ENCODE results near the gene HEY2. TPM values are rescaled to one million over a fixed set of nuclear protein-coding genes. Genes with fewer than 3 reads are reported as not detected.
"Not testable (repeated sequence)": the region's sequence is repeated elsewhere in the genome, so short reads cannot be mapped to it uniquely, and the experiment has no call there.

HEY2 gene
- total and polyA plus RNA-seq, 10 of the 15 experiments (the other 5 are each of a cell fraction or from before 2014, with no cell fraction given): 0.01 to 0.32 (median 0.08) TPM; not detected in 4

- Histone ChIP-seq H3K9ac (ENCODE audit: control insufficient read depth, insufficient read depth, low read length) (no peak overlapping the region), H3K4me1 (ENCODE audit: control insufficient read depth, insufficient read depth, low read length) (no peaks in the 10 kb centered on the region), H3K9me3 (replicated peaks; ENCODE audit: control insufficient read depth, insufficient read depth, low read length) (no peaks in the 10 kb centered on the region), H3K4me3 (no peak overlapping the region), H3K36me3 (ENCODE audit: control insufficient read depth in 2 of 2, insufficient read depth in 2 of 2, low read length in 1 of 2) (no peaks in the 10 kb centered on the region), H3K79me2 (ENCODE audit: control insufficient read depth, insufficient read depth, low read length) (no peaks in the 10 kb centered on the region), H3K27me3 (replicated peaks in 1 of 2; ENCODE audit: control insufficient read depth in 2 of 2, insufficient read depth in 2 of 2, low read length in 1 of 2) (0 out of 4 replicates have a peak, but pooled peaks cover 0 to 1% of the 10 kb centered on the region in 2 experiments), H3K4me2 (ENCODE audit: control insufficient read depth, insufficient read depth) (no peak overlapping the region), H3K27ac (ENCODE audit: control insufficient read depth, insufficient read depth) (no peak overlapping the region), H2AFZ (ENCODE audit: control insufficient read depth, low read depth, low read length) (no peak overlapping the region), H4K20me1 (ENCODE audit: control insufficient read depth, insufficient read depth) (no peaks in the 10 kb centered on the region)
- POLR2A ChIA-PET: no interaction called here
- CTCF ChIA-PET: interaction anchor here (1.1 kb wide), 1 partner anchor 51 kb away, joined by 4 read pairs; no protein-coding TSS in a partner anchor
- WGBS (ENCODE audit: insufficient coverage, insufficient replicate concordance, low lambda C conversion rate, missing lambda C conversion rate): 0% methylated on average over 1 of the region's 1 CpG
- BruUV-seq (replicated peaks): no TSS peak
- intact Hi-C loops (cut with micrococcal nuclease; ENCODE audit: unreplicated experiment) (no loop called here), in situ Hi-C loops (cut with MboI) (no loop called here)
- FAIRE-seq (no peak), ATAC-seq (no peak), DNase-seq (ENCODE audit: low read depth, low spot score) (no peak)
- TF ChIP-seq RFX5 (IDR thresholded peaks at IDR 0.05; ENCODE audit: low read depth, low read length): no peak
- TF ChIP-seq SMC3 (IDR thresholded peaks at IDR 0.05; ENCODE audit: borderline replicate concordance, low read length): no peak
- TF ChIP-seq SP1 (IDR thresholded peaks at IDR 0.05; ENCODE audit: low read depth, low read length): no peak
- no peak for TF ChIP-seq KLF5 (IDR thresholded peaks at IDR 0.05; ENCODE audit: partially characterized antibody)
- TF ChIP-seq RCOR1 (conservative IDR thresholded peaks at IDR 0.05; ENCODE audit: low read depth, low read length): no peak
- no peak for TF ChIP-seq ZSCAN29 (IDR thresholded peaks at IDR 0.05)
- no peak for TF ChIP-seq REST (IDR thresholded peaks at IDR 0.05; ENCODE audit: low read depth, low read length)
- TF ChIP-seq ESRRA (IDR thresholded peaks at IDR 0.05; ENCODE audit: low read length): no peak
- TF ChIP-seq PAX5 (IDR thresholded peaks at IDR 0.05; ENCODE audit: borderline replicate concordance, low read depth, low read length): no peak
- no peak for TF ChIP-seq TARDBP (IDR thresholded peaks at IDR 0.05; ENCODE audit: borderline replicate concordance)
- TF ChIP-seq ATF7 (IDR thresholded peaks at IDR 0.05; ENCODE audit: low read depth): no peak
- TF ChIP-seq ZBTB40 (IDR thresholded peaks at IDR 0.05; ENCODE audit: borderline replicate concordance): no peak
- RAD21 ChIA-PET (ENCODE audit: unreplicated experiment): no interaction called here
- SMC1A ChIA-PET (ENCODE audit: uncharacterized antibody, unreplicated experiment): no interaction called here
These were observed 48.1 kb upstream of the HEY2 start for GRCh38 chr6:125701354-125701668.

GRCh38 chr6:125703882-125704281, 45.5 kb upstream of the HEY2 start:
- H3K4me3 ChIP-seq; H3K4me2 ChIP-seq (ENCODE audit: control insufficient read depth, insufficient read depth); H3K4me1 ChIP-seq (ENCODE audit: control insufficient read depth, insufficient read depth, low read length); H3K27ac ChIP-seq (ENCODE audit: control insufficient read depth, insufficient read depth); SMC1A ChIA-PET (ENCODE audit: uncharacterized antibody, unreplicated experiment); RAD21 ChIA-PET (ENCODE audit: unreplicated experiment); FAIRE-seq; CTCF ChIA-PET; H3K36me3 ChIP-seq (ENCODE audit: control insufficient read depth in 2 of 2, insufficient read depth in 2 of 2, low read length in 1 of 2); intact Hi-C loops (cut with micrococcal nuclease; ENCODE audit: unreplicated experiment); H3K9ac ChIP-seq (ENCODE audit: control insufficient read depth, insufficient read depth, low read length); H2AFZ ChIP-seq (ENCODE audit: control insufficient read depth, low read depth, low read length); H3K27me3 ChIP-seq (replicated peaks in 1 of 2; ENCODE audit: control insufficient read depth in 2 of 2, insufficient read depth in 2 of 2, low read length in 1 of 2); ATAC-seq; BruUV-seq (replicated peaks); POLR2A ChIA-PET; in situ Hi-C loops (cut with MboI); H3K79me2 ChIP-seq (ENCODE audit: control insufficient read depth, insufficient read depth, low read length); H3K9me3 ChIP-seq (replicated peaks; ENCODE audit: control insufficient read depth, insufficient read depth, low read length); DNase-seq (ENCODE audit: low read depth, low spot score); H4K20me1 ChIP-seq (ENCODE audit: control insufficient read depth, insufficient read depth): not testable (repeated sequence)
- WGBS (ENCODE audit: insufficient coverage, insufficient replicate concordance, low lambda C conversion rate, missing lambda C conversion rate): 55% methylated on average over 4 of the region's 5 CpGs
